GM20000 (cell line): Measurements from ENCODE around the gene PNPLA5.

ENCODE experiments used
- DNase-seq: peaks from one replicate; pipeline ENCODE4 v3.0.0; 2012; ENCODE audit warnings: low spot score
- CTCF ChIP-seq: IDR thresholded peaks from 2 replicates; pipeline ENCODE4 v1.5.1; 2012; ENCODE audit warnings: mild to moderate bottlenecking, control low read depth; ENCODE audit errors: extremely low read depth, missing control alignments

PNPLA5 gene

GRCh38 chr22:43839781-43840180 is 52.0 kb downstream of the PNPLA5 start:
- TF ChIP-seq CTCF = no peak
- no peak for DNase-seq

GRCh38 chr22:43838571-43839307 is 53.1 kb downstream of the PNPLA5 start:
- TF ChIP-seq CTCF = no peak
- no peak for DNase-seq

- TF ChIP-seq CTCF = no peak
- DNase-seq = no peak
Observed at GRCh38 chr22:43838161-43838560, 53.7 kb downstream of the PNPLA5 start.

GRCh38 chr22:43837666-43838065 is 54.1 kb downstream of the PNPLA5 start:
- TF ChIP-seq CTCF = no peak
- DNase-seq = no peak

- DNase-seq = no peak
- no peak for TF ChIP-seq CTCF
Observed at GRCh38 chr22:43835736-43836135, 56.1 kb downstream of the PNPLA5 start.

- no peak for TF ChIP-seq CTCF
- no peak for DNase-seq
Observed at GRCh38 chr22:43835166-43835565, 56.6 kb downstream of the PNPLA5 start.

- no peak for TF ChIP-seq CTCF
- DNase-seq = no peak
Observed at GRCh38 chr22:43833286-43834240, 58.2 kb downstream of the PNPLA5 start.
